GM12872 (cell line): ENCODE measurements around the gene RGS2.

Experiments used
- TF ChIP-seq, protein P1 (sequence below): IDR thresholded peaks from 3 replicates; pipeline ENCODE4 v1.5.1; 2011; ENCODE audit warnings: low read depth, mild to moderate bottlenecking, low read length, moderate library complexity; ENCODE audit not compliant: insufficient read depth

The RGS2 gene

GRCh38 chr1:192849442-192849841 is 40.6 kb downstream of the RGS2 start:
- TF ChIP-seq, protein P1, sequence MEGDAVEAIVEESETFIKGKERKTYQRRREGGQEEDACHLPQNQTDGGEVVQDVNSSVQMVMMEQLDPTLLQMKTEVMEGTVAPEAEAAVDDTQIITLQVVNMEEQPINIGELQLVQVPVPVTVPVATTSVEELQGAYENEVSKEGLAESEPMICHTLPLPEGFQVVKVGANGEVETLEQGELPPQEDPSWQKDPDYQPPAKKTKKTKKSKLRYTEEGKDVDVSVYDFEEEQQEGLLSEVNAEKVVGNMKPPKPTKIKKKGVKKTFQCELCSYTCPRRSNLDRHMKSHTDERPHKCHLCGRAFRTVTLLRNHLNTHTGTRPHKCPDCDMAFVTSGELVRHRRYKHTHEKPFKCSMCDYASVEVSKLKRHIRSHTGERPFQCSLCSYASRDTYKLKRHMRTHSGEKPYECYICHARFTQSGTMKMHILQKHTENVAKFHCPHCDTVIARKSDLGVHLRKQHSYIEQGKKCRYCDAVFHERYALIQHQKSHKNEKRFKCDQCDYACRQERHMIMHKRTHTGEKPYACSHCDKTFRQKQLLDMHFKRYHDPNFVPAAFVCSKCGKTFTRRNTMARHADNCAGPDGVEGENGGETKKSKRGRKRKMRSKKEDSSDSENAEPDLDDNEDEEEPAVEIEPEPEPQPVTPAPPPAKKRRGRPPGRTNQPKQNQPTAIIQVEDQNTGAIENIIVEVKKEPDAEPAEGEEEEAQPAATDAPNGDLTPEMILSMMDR: no peak

DNA sequence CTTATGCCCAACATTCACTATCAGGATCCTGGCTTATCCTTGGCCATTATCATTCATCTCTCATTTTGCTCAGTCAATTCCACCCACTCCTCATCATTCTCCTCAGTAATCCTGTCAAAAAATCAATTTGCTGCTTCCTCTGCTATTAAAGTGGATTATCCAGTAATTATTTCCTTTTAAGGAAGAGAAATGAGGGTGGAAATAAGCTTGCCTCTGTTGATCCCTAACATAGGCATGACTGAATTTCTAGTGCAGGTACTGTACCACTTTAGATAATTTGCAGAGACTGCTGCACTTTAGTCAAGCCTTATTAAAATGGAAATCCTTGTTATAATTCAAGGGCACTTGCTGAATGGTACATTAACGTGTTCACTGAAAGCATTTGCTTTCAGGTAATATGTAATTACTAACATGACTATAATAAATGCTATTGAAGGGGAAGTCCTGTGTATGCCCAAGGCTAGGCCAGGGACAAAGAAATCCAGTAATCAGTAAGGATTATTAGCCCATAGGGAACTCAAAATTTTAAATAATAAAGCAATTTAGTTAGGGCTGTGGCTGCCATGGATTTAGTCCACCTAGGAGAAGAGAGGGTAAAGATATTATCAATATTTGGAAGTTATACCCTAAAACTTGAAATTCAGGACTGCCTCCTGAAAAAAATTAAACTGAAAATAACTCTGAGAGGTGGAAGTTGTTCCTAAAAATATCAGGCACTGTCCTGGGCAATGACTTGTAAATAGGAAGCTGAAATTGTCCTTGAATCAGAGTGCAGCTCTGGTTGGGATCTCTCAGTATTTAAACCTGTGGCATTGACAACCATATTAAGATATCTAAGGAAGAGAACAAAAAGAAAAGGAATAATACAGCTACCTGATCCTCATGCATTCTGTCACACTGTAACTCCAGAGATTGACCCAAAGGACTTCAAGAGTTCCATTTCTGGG is 43.4 kb downstream of the RGS2 start:
- TF ChIP-seq, protein P1: no peak

GRCh38 chr1:192858456-192858855 is 49.6 kb downstream of the RGS2 start:
- TF ChIP-seq, protein P1: no peak

DNA sequence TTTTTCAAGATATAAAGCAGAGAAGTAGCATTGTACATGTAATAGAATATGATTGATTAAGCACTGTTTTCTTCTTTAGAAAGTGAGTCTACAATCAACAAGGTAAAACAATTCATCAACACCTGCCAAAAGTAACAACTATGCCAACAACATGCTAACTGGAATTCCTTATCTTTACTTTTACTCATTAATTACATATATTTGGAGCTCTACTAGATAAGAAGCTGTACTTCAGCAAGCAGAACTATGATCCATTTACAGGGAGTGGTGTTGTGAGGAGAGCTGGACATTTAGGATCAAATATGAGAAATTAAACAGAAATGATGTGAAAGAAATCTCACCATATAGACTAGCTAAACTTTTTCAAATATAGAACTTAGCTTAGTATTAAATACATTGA is 51.0 kb downstream of the RGS2 start:
- TF ChIP-seq, protein P1: no peak

DNA sequence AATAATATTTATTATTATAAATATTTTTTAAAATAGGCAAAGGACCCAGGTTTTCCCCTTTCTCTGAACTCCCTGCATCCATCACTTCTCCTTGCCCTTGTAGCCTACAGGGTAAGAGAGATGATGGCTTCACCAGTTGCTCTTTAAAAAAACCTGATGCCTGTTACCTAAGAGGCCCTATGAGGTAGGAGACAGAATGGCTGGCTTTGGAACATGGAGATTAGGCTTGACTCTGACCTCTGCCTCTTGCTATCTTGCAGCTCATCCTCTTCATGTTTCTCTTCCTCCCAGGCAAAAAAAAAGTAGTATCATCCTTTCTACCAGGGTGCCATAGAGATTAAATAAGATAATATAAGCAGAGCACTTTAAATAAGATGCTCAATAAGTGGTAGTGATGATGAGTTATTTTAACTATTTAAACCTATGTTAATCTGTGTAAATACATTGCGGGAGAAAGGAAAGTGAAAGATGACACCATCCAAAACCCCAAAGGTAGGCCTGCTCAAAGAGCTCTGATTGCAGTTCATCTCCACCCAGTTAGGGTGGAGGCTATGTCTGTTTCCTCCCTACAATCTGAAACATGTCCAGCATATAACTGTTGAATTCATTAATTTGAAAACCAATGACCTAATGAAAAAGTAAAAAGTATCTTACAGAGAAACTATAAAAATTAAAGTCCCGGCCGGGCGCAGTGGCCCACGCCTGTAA is 51.8 kb downstream of the RGS2 start:
- TF ChIP-seq, protein P1: no peak

DNA sequence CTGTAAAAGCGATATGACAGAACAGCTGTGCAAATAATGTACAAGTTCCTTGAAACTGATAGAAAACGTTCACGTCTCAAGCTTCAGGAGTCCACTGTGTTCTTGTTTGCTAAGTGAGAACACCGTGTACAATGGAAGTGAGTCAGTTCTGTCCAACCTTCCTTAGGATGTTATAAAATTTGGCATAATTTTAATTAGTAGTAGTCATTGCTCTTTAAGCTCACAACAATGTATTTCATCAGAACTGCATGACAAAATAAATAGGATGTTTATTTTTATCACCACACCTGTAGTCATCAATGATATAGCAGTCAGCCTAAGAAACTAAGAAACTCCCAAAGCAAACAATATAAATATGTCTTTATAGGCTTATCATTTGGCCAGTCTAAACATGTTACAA is 53.0 kb downstream of the RGS2 start:
- TF ChIP-seq, protein P1: no peak
